GM19452 (cell line): Measurements from ENCODE around the gene MESD.

Experiments
- ATAC-seq: cut with Tn5 transposase; IDR thresholded peaks from one replicate; pipeline ENCODE4 v1.9.1; 2021; ENCODE audit not compliant: unreplicated experiment

MESD gene

GRCh38 chr15:81015621-81016488 is 26.2 kb upstream of the MESD start:
- no peak for ATAC-seq

DNA sequence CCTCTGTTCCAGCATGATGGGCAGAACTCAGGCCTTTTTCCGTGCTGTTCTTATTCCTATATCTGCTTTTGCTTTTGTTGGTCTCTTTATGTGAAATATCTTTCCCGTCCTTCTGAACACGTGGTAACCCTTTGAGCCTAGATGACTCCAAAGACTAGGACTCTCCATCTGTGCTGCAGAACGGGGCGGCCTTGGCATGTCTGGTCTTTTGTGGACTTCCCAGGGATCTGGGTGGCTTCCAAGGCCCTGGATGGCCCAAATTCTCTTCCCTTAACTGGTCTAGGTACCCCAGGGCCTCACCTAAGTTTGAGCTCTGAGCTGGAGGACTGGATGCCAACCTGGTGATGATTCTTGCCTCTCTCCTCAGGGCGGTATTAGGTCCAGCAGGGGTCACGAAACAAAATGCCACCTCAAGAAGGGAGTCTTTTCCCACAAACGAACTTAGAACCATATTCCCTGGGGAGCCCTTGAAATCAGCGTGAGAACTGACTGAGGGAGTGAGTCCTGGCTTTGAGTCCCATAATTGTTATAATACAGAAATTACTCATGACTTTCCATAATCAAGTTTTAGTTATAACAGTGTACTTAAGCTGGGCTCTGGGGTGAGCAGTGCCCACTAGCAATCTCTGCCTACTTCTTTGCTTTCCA is 25.0 kb upstream of the MESD start:
- no peak for ATAC-seq

DNA sequence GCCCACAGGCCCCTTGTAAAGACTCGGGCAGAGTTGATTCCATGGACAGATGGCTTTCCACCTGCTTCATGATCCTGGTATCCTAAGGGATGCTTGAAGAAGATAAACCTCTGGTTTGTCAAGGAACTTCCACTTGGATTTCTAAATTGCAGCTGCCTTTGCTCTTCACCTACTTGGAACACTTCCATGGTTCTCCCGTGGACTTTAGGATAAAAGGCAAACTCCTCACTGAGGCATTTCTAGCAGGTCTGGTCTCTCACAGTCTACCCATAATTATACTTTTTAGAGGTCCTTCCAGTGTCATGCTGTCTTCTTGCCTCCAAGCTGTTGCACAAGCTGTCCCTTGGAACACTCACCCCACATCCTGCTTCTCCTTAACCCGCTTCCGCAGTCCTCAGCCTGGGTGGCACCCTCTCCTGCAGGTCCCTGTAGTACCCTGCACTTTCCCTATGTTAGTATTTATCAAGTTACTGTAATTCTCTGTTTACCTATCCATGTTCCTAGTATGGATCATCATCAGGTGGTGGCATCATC is 23.8 kb upstream of the MESD start:
- ATAC-seq: no peak

DNA sequence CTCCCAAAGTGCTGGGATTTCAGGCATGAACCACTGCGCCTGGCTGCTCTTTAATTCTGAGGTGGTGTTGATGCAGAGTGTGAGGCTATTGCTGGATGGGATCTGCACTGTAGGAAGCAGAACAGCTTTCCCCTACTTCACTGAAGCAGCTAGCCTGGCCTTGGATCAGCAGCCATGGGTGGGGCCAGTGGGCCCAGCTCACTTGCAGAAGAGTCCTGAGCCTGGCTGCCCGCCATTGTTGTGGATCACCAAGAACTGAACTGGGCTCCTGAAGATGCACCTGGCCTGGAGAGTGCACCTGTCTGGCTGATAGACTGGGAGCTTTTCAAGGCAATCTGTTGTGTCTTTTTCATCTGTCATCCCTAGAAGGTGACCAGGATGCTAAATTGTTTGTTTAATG is 23.0 kb upstream of the MESD start:
- no peak for ATAC-seq

GRCh38 chr15:81011593-81011992 is 22.0 kb upstream of the MESD start:
- ATAC-seq: no peak

- ATAC-seq: no peak
Measured at GRCh38 chr15:81010086-81010485, 20.5 kb upstream of the MESD start.

DNA sequence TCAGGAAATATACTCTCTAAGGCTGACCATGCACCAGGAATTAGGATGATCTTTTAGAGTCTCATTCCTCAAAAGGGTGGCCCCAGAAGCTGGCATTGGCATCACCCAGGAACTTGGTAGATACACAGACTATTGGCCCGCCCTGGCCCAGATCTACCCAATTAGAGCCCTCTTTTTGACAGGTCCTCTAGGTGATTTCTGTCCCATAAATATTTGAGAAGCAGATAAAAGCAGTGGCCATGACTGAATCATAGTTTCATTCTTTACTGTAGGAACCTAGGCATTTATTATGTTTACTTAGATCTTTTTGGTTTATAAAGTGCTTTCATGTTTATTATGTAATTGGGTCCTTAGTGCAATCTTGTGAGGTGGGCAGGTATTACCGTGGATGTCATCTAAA is 18.7 kb upstream of the MESD start:
- ATAC-seq: no peak

DNA sequence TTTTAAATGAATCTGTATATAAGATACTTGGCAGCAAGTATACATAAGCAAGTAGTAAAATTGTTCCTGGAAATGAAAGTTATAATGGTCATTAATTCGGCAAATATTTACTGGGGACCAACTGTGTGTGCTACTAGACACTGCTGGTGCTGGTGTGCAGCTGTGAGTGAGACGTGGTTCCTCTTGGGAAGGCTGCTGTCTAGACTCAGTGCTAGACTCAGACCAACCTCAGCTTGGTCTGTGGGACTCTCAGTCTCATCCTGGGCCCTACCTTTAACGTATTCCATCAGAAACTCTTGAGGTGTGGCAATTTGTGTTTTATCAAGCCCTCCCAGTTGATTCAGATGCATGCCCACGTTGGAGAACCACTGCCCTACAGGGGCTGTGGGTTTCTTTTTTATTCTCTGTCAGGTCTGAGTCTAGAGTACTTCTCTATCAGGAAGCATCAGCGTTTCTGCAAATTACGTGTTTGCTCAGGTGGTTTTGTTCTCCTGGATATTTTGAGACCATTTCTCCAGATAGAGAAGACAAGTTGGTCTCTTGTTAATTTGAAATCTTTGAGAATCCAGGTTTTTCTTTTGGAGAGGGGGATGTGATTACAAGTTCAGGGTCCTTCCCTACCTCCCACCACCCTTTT is 17.9 kb upstream of the MESD start:
- no peak for ATAC-seq

- no peak for ATAC-seq
Measured at GRCh38 chr15:81006124-81006523, 16.5 kb upstream of the MESD start.

- ATAC-seq: no peak
Measured at GRCh38 chr15:81003097-81003350, 13.4 kb upstream of the MESD start.

- ATAC-seq: no peak
Measured at GRCh38 chr15:81002331-81003096, 12.9 kb upstream of the MESD start.

DNA sequence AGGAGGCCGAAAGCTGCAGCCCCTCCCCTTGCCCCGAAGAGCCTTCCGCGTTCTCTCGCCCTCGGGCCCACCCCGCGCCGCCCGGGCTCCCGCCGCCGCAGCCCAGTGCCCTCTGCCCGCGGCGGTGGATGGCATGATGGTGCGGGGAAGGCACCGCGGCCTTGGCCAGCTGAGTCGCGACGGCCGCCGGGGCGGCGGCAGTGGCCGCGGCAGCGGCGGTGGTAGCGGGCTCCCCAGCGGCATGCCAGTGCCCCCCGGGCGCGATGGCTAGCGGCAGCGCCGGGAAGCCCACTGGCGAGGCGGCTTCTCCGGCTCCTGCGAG is 12.4 kb upstream of the MESD start:
- no peak for ATAC-seq

DNA sequence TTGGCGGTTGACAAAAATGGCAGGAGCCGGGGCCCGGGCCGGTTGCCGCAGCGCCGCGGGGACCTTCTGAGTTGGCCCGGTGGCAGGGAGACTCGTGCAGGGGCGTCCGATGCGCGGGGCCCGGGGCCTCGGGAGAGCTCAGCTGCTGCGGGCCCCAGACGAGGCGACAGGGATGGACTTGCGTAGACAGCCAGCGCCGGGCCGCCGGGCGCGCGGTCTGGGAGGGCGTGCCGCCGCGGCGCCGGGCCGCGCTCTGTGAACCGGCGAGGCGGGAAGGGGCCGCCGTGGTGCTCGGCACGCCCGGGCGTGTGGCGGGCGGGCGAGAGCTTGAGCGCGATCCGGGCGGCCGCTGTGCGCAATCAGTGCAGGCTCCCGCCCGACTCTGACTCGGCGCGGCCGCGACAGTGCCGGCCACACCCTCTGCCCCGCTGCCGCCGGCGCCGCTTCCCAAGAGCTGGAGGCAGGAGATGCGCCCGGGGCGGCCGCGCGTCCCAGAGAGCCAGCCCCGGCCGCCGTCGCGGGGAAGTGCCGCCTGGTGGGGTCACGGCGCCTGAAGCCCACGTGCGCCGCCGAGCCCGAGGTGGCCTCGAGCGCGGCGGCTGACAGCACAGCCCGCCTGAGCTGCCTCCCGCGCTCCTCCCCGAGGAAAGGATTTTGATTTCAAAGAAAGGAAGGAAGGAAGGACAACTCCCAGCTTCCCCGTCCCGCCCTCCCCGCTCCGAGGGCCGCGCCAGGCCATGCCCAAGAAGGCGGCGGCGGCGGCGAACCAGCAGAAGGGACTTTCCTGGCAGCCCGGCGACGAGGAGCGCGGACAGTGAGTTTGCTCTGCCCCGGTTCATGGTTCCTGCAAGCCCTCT is 11.8 kb upstream of the MESD start:
- ATAC-seq: peak; percentile 36

DNA sequence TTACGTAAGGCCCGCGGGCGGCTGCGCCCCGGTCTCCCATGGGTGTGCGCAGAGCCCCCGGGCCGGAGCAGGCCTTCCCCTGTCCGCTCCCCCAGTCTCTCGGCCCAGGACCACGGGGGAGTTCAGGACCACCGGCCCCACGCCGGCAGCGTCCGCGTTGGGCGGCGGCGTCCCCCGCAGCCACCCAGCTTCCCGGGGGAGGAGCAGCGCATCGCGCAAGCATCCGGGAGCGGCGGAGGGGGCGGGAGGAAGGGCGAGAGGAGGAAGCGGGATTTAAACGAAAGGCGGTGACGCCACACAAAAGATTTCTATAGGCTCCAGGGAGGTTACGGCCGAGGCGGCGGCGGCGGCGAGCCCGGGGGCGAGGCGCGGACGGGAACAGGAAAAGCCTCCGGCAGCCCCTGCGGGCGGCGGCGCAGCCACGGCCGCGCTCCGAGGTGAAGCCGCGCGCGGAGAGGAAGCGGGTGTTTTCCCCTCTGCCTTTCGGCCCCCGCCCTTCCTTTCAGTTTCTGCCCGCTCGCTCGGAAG is 11.1 kb upstream of the MESD start, which contains the start of gene TLNRD1:
TSS of gene TLNRD1 (plus strand) at position 300 of the 528 bp plus-strand sequence. CDS start 1,349 bp downstream, outside the sequence.
- peak; percentile 50 for ATAC-seq

DNA sequence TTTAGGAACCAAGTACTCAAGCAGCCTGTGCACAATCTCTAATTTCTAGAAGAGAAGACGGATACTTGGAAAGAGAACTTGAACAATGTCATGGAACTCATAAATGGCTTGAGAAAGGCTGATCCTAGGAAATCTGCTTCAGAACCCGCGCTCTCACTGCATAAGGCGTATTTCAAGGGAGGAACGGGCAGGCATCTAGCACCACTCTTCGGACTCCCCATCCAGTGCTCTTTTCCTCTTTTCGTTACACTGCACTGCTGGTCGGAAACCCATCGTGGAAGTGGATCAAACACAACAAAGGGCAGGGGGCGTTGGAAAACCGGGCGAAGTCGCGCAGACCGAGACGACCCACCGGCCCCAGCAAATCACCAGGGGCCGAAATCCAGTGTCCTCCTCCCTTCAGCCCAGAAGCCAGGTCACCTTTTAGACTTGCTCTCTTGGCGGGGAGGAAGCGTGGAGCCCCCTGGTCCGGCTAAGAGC is 10.6 kb upstream of the MESD start:
- ATAC-seq: no peak

- ATAC-seq: peak; percentile 36
Measured at GRCh38 chr15:80999623-81000036, 10.0 kb upstream of the MESD start.

GRCh38 chr15:80998251-80998650 is 8.6 kb upstream of the MESD start:
- no peak for ATAC-seq

GRCh38 chr15:80997692-80998091 is 8.1 kb upstream of the MESD start:
- ATAC-seq: no peak

DNA sequence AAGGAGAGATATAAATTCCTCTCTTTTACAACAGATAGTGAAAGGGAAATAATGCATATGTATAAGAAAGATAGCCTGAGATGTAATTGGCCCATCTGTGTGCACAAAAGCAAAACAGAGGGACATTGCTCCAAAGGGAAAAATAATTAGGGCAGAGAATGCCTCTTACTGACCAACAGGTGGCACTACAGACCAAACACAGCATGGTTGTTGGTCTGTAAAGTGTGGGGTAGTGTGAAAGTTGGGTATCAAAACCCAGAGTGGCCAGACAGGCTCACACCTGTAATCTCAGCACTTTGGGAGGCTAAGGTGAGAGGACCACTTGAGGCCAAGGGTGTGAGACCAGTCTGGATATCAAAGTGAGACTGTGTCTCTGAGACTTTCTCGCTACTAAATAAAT is 6.6 kb upstream of the MESD start:
- no peak for ATAC-seq

DNA sequence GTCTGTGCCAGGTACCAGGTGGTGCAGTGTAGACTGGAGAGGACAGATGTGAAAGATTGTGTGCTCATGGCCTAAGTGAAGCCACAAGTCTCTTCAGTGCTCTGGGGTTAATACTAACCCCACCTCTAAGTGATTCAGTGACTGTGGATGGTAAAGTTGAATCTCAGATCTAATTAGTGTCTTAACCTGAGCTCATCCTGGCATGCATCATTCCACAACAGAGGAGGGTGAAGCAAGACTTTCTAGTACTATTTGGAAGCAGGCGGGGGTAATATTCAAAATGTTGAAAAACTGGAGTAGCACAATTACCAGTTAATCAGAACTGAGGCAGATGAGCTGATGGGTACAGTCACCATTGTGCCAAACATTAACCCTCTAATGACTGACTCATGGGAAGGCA is 2.8 kb upstream of the MESD start:
- no peak for ATAC-seq
